Measurements from ENCODE around the gene SIPA1L3.

DNA sequence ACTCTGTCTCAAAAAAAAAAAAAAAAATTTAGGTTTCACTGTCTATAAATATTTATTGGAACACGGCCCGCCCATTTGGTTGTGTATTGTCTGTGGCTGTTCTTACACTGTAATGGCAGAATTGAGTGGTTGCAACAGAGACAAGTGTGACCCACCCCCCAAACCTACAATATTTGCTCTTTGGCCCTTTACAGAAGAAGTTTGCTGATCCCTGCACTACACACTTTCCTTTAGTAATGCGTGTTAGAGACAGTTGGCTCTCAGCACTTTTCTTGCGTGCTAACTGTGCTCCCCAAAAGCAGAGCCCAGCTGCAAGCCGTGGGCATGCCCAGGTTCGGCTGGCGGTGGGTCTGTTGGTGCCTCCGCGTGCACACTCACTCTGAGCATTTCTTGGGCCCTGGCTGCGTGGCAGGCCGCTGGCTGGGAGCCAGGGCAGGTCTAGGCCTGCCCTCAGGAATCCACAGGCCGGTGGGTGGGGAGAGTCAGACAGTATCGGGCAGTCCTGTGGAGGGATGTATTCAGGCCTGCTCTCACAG lies 72.6 kb downstream of the SIPA1L3 start:
- TF ChIP-seq SIN3A (IDR thresholded peaks at IDR 0.05; ENCODE audit: low read depth, low read length) (no peak), RAD21 (IDR thresholded peaks at IDR 0.05; ENCODE audit: insufficient read depth, low read depth, low read length) (no peak), MEF2A (IDR thresholded peaks at IDR 0.05; ENCODE audit: insufficient read depth, low read depth, low read length) (no peak), ZSCAN29 (IDR thresholded peaks at IDR 0.05) (no peak), CHD4 (IDR thresholded peaks at IDR 0.05) (no peak), HDAC2 (IDR thresholded peaks at IDR 0.05) (no peak)
- TF ChIP-seq, protein P1, sequence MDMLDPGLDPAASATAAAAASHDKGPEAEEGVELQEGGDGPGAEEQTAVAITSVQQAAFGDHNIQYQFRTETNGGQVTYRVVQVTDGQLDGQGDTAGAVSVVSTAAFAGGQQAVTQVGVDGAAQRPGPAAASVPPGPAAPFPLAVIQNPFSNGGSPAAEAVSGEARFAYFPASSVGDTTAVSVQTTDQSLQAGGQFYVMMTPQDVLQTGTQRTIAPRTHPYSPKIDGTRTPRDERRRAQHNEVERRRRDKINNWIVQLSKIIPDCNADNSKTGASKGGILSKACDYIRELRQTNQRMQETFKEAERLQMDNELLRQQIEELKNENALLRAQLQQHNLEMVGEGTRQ (IDR thresholded peaks at IDR 0.05; ENCODE audit: borderline replicate concordance, low read depth, low read length): no peak
- TF ChIP-seq, protein P2, sequence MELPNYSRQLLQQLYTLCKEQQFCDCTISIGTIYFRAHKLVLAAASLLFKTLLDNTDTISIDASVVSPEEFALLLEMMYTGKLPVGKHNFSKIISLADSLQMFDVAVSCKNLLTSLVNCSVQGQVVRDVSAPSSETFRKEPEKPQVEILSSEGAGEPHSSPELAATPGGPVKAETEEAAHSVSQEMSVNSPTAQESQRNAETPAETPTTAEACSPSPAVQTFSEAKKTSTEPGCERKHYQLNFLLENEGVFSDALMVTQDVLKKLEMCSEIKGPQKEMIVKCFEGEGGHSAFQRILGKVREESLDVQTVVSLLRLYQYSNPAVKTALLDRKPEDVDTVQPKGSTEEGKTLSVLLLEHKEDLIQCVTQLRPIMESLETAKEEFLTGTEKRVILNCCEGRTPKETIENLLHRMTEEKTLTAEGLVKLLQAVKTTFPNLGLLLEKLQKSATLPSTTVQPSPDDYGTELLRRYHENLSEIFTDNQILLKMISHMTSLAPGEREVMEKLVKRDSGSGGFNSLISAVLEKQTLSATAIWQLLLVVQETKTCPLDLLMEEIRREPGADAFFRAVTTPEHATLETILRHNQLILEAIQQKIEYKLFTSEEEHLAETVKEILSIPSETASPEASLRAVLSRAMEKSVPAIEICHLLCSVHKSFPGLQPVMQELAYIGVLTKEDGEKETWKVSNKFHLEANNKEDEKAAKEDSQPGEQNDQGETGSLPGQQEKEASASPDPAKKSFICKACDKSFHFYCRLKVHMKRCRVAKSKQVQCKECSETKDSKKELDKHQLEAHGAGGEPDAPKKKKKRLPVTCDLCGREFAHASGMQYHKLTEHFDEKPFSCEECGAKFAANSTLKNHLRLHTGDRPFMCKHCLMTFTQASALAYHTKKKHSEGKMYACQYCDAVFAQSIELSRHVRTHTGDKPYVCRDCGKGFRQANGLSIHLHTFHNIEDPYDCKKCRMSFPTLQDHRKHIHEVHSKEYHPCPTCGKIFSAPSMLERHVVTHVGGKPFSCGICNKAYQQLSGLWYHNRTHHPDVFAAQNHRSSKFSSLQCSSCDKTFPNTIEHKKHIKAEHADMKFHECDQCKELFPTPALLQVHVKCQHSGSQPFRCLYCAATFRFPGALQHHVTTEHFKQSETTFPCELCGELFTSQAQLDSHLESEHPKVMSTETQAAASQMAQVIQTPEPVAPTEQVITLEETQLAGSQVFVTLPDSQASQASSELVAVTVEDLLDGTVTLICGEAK (IDR thresholded peaks at IDR 0.05; ENCODE audit: borderline replicate concordance): peak; percentile 78
- TF ChIP-seq, protein P3, sequence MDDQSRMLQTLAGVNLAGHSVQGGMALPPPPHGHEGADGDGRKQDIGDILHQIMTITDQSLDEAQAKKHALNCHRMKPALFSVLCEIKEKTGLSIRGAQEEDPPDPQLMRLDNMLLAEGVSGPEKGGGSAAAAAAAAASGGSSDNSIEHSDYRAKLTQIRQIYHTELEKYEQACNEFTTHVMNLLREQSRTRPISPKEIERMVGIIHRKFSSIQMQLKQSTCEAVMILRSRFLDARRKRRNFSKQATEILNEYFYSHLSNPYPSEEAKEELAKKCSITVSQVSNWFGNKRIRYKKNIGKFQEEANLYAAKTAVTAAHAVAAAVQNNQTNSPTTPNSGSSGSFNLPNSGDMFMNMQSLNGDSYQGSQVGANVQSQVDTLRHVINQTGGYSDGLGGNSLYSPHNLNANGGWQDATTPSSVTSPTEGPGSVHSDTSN (IDR thresholded peaks at IDR 0.05; ENCODE audit: insufficient replicate concordance, low read depth, low read length): no peak
- TF ChIP-seq, protein P4, sequence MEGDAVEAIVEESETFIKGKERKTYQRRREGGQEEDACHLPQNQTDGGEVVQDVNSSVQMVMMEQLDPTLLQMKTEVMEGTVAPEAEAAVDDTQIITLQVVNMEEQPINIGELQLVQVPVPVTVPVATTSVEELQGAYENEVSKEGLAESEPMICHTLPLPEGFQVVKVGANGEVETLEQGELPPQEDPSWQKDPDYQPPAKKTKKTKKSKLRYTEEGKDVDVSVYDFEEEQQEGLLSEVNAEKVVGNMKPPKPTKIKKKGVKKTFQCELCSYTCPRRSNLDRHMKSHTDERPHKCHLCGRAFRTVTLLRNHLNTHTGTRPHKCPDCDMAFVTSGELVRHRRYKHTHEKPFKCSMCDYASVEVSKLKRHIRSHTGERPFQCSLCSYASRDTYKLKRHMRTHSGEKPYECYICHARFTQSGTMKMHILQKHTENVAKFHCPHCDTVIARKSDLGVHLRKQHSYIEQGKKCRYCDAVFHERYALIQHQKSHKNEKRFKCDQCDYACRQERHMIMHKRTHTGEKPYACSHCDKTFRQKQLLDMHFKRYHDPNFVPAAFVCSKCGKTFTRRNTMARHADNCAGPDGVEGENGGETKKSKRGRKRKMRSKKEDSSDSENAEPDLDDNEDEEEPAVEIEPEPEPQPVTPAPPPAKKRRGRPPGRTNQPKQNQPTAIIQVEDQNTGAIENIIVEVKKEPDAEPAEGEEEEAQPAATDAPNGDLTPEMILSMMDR (IDR thresholded peaks at IDR 0.05 in 2 of 3, conservative IDR thresholded peaks at IDR 0.05 in 1 of 3; ENCODE audit: control insufficient read depth in 2 of 3, extremely low read depth in 1 of 3, insufficient read depth in 1 of 3, low read depth in 3 of 3, low read length in 3 of 3): no peak
- TF ChIP-seq, protein P5, sequence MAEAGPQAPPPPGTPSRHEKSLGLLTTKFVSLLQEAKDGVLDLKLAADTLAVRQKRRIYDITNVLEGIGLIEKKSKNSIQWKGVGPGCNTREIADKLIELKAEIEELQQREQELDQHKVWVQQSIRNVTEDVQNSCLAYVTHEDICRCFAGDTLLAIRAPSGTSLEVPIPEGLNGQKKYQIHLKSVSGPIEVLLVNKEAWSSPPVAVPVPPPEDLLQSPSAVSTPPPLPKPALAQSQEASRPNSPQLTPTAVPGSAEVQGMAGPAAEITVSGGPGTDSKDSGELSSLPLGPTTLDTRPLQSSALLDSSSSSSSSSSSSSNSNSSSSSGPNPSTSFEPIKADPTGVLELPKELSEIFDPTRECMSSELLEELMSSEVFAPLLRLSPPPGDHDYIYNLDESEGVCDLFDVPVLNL (IDR thresholded peaks at IDR 0.05; ENCODE audit: low read depth, low read length): no peak

Measured in GM12878 (cell line).